WTC11 (cell line): ENCODE data around the gene GRAP2.

Experiments
- NR2C2 ChIP-seq: sonication (generic); formaldehyde crosslinking; IDR thresholded peaks from 2 replicates; pipeline ENCODE4 v1.8.0; 2022; ENCODE audit warnings: mild to moderate bottlenecking, missing genetic modification reagents
- SMAD3 ChIP-seq: sonication (generic); formaldehyde crosslinking; IDR thresholded peaks from 2 replicates; pipeline ENCODE4 v1.8.0; 2022; ENCODE audit warnings: missing genetic modification reagents, mild to moderate bottlenecking, borderline replicate concordance
- TF ChIP-seq, protein P1 (sequence below): fragments of 200-600 bp; IDR thresholded peaks from 2 replicates; pipeline ENCODE4 v1.8.0; 2022; ENCODE audit warnings: antibody characterized with exemption

DNA sequence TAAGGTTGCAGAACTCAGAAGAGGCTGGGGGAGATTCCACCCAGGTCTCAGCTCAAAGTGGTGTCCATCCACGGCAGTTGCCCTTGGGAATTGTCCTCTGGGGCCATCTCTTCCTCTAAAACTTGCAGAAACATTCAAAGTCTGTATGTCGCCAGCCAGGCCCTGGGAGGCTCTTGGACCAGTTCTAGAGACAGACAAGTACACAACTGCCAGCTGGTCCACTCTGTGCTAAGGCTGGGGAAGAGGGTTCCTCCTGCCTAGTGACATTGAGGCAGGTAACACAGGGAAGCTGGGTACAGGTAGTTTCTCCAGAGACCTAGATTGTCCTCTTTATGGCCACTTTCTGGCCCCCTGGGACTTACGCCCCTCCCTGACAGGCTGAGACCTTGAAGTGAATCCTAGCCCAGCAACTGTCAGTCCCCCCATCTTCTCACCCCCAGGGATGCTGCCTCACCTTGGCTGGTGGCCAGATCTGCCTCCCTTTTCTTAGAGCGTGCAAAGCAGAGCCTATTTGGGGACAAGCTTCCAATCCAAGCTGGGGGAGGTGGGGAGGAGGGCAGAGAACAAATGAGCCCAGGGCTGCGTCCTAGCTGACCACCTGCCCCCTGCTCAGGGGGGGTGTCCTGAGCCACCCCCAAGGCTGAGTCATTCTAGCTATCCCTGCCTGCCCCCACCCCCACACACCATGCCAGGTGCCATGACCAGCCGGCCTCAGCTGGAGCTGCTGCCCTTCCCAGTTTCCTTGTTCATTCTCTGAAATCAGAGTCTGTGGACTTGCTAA is 102.2 kb downstream of the GRAP2 start:
- TF ChIP-seq, protein P1, sequence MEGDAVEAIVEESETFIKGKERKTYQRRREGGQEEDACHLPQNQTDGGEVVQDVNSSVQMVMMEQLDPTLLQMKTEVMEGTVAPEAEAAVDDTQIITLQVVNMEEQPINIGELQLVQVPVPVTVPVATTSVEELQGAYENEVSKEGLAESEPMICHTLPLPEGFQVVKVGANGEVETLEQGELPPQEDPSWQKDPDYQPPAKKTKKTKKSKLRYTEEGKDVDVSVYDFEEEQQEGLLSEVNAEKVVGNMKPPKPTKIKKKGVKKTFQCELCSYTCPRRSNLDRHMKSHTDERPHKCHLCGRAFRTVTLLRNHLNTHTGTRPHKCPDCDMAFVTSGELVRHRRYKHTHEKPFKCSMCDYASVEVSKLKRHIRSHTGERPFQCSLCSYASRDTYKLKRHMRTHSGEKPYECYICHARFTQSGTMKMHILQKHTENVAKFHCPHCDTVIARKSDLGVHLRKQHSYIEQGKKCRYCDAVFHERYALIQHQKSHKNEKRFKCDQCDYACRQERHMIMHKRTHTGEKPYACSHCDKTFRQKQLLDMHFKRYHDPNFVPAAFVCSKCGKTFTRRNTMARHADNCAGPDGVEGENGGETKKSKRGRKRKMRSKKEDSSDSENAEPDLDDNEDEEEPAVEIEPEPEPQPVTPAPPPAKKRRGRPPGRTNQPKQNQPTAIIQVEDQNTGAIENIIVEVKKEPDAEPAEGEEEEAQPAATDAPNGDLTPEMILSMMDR: no peak
- TF ChIP-seq SMAD3 (CRISPR knock-in tag): no peak
- TF ChIP-seq NR2C2: no peak
